ENCODE measurements around the gene ANKRD10.
"Not testable (repeated sequence)": the region's sequence is repeated elsewhere in the genome, so short reads cannot be mapped to it uniquely, and the experiment has no call there.

DNA sequence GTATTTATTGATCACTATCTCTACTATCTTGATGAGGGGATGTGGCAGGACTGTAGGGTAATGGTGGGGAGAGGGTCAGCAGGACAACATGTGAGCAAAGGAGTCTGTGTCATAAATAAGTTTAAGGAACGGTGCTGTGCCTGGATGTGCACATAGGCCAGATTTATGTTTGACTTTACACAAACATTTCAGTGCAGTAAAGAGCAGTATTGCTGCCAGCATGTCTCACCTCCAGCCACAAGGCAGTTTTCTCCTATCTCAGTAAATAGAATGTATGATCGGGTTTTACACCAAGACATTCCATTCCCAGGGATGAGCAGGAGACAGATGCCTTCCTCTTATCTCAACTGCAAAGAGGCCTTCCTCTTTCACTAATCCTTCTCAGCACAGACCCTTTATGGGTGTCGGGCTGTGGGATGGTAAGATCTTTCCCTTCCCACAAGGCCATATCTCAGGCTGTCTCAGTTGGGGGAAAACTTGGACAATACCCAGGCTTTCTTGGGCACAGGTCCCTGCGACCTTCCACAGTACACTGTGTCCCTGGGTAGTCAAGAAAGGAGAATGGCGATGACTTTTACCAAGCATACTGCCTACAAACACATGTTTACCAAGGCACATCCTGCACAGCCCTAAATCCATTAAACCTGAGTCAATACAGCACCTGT lies 77.3 kb downstream of the ANKRD10 start:
- TF ChIP-seq, protein P1, sequence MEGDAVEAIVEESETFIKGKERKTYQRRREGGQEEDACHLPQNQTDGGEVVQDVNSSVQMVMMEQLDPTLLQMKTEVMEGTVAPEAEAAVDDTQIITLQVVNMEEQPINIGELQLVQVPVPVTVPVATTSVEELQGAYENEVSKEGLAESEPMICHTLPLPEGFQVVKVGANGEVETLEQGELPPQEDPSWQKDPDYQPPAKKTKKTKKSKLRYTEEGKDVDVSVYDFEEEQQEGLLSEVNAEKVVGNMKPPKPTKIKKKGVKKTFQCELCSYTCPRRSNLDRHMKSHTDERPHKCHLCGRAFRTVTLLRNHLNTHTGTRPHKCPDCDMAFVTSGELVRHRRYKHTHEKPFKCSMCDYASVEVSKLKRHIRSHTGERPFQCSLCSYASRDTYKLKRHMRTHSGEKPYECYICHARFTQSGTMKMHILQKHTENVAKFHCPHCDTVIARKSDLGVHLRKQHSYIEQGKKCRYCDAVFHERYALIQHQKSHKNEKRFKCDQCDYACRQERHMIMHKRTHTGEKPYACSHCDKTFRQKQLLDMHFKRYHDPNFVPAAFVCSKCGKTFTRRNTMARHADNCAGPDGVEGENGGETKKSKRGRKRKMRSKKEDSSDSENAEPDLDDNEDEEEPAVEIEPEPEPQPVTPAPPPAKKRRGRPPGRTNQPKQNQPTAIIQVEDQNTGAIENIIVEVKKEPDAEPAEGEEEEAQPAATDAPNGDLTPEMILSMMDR (IDR thresholded peaks at IDR 0.05), result not testable (repeated sequence)
- not testable (repeated sequence) for TF ChIP-seq ZFX (IDR thresholded peaks at IDR 0.05; ENCODE audit: borderline replicate concordance)

Measured in 22Rv1 (cell line).